Measurements from ENCODE around the gene PCDHB14.
"Not testable (repeated sequence)": the region's sequence is repeated elsewhere in the genome, so short reads cannot be mapped to it uniquely, and the experiment has no call there.

The PCDHB14 gene

DNA sequence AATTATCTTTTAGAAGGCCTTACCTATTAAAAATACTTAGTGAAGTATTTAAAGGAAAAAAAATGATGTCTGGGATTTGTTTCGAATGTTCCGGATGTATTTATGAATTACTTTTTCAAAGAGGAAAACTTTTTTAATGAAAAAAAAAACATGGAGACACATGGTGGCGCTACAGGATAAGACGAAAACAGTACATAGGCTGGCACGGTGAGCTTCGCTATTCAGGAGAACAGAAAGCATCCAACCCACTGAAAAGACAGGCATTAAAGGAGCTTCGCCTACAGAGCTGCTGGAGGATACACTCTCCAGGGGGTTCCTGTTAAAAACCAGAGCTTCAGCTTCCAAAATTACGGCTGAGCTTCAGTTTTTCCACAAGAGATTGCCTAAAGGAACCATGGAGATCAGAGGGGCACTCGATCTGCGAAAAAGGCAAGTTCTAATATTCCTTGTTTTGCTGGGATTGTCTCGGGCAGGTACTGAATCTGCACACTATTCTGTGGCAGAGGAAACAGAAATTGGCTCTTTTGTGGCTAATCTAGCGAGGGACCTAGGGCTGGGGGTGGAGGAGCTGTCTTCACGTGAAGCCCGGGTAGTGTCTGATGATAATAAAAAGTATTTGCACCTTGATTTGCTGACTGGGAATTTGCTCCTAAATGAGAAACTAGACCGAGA lies at the start of gene PCDHB14:
TSS of gene PCDHB14 (plus strand) at position 232 of the 672 bp plus-strand sequence. CDS start at position 395, 163 bp downstream.
- DNase-seq = no peak

- not testable (repeated sequence) for DNase-seq
Observed at GRCh38 chr5:141174291-141175104, 48.6 kb upstream of the PCDHB14 start.

GRCh38 chr5:141175933-141176332 lies 47.2 kb upstream of the PCDHB14 start:
- DNase-seq = no peak

DNA sequence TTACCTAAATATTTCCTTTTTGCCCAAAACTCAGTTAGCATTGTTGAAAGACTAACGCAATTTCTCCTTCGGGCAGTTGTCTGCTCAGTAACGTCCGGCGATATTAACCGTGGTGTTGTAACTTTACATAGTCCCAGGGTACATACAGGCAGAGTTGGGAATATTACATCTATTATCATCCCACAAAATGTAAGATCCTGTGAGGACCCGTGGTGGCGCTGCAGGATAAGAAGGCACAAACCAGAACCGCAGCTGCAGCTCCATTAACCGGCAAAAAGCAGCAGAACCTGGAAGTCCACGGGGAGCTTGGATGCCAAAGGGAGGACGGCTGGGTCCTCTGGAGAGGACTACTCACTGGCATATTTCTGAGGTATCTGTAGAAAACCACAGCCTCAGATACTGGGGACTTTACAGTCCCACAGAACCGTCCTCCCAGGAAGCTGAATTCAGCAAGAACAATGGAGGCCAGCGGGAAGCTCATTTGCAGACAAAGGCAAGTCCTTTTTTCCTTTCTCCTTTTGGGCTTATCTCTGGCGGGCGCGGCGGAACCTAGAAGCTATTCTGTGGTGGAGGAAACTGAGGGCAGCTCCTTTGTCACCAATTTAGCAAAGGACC lies 45.5 kb upstream of the PCDHB14 start, which contains the start of gene PCDHB8:
TSS of gene PCDHB8 (plus strand) at position 214 of the 615 bp plus-strand sequence. CDS start at position 459, 245 bp downstream.
- not testable (repeated sequence) for DNase-seq

- not testable (repeated sequence) for DNase-seq
Observed at GRCh38 chr5:141179371-141179770, 43.8 kb upstream of the PCDHB14 start.

GRCh38 chr5:141179876-141180275 lies 43.3 kb upstream of the PCDHB14 start:
- DNase-seq = not testable (repeated sequence)

DNA sequence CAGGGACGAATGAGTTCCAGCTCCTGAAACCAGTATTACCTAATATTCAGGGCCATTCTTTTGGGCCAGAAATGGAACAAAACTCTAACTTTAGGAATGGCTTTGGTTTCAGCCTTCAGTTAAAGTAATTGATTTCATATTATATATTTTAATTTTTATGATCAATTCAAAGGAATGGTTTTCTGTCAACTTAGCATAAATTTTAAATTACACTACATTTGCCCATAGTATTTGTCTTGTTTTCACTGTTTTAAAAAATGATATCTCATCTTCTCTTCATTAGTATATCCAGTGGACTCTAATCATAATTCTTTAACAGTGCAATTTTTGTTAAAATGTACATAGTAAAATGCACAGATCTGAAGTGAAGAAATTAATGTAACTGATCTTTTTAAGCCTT lies 42.8 kb upstream of the PCDHB14 start:
- no peak for DNase-seq

DNA sequence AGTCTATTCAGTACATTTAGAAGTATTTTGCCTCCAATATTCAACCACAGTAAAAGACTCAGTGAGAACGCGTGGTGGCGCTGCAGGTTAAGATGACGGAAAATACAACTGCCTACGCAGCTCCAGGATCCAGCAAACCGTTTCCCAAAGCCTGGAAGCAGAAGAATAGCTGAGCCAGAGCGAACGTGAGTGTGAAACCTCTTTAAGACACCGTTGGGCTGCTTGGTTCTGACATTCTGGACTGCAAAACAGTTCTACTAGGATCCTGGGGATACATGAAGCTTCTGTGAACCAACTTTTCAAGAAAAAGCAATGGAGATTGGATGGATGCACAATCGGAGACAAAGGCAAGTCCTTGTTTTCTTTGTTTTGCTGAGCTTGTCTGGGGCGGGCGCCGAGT lies 40.9 kb upstream of the PCDHB14 start, which contains the start of gene PCDHB16:
TSS of gene PCDHB16 (plus strand) at position 140 of the 400 bp plus-strand sequence. CDS start at position 313, 173 bp downstream.
- no peak for DNase-seq

- not testable (repeated sequence) for DNase-seq
Observed at GRCh38 chr5:141184117-141184855, 38.9 kb upstream of the PCDHB14 start.

- peak; percentile 55 for DNase-seq
Observed at GRCh38 chr5:141186897-141187512, 36.1 kb upstream of the PCDHB14 start, which contains the start of gene PCDHB9. Gene PCDHB9, plus strand, starts transcription at chr5:141187161. Its CDS starts 158 bp downstream, at chr5:141187319.

GRCh38 chr5:141188682-141189081 lies 34.5 kb upstream of the PCDHB14 start:
- not testable (repeated sequence) for DNase-seq

GRCh38 chr5:141189131-141189530 lies 34.0 kb upstream of the PCDHB14 start:
- not testable (repeated sequence) for DNase-seq

DNA sequence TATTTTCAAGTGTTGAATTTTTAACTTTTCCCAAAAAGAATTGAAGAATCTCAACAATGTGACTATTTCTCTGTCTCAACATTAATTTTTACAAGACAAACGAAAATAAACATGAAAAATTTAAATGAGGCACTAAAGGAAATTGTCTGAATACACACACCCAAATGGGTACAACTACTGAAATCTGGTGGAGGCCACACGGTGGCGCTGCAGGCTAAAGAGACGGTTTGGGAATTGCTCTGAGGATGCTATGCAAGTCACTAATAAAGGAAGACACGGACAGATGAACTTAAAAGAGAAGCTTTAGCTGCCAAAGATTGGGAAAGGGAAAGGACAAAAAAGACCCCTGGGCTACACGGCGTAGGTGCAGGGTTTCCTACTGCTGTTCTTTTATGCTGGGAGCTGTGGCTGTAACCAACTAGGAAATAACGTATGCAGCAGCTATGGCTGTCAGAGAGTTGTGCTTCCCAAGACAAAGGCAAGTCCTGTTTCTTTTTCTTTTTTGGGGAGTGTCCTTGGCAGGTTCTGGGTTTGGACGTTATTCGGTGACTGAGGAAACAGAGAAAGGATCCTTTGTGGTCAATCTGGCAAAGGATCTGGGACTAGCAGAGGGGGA lies 30.9 kb upstream of the PCDHB14 start, which contains the start of gene PCDHB10:
TSS of gene PCDHB10 (plus strand) at position 244 of the 616 bp plus-strand sequence. CDS start at position 444, 200 bp downstream.
- DNase-seq = no peak

DNA sequence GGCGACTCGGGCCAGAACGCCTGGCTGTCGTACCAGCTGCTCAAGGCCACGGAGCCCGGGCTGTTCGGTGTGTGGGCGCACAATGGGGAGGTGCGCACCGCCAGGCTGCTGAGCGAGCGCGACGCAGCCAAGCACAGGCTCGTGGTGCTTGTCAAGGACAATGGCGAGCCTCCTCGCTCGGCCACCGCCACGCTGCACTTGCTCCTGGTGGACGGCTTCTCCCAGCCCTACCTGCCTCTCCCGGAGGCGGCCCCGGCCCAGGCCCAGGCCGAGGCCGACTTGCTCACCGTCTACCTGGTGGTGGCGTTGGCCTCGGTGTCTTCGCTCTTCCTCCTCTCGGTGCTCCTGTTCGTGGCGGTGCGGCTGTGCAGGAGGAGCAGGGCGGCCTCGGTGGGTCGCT lies 28.8 kb upstream of the PCDHB14 start:
- not testable (repeated sequence) for DNase-seq

DNA sequence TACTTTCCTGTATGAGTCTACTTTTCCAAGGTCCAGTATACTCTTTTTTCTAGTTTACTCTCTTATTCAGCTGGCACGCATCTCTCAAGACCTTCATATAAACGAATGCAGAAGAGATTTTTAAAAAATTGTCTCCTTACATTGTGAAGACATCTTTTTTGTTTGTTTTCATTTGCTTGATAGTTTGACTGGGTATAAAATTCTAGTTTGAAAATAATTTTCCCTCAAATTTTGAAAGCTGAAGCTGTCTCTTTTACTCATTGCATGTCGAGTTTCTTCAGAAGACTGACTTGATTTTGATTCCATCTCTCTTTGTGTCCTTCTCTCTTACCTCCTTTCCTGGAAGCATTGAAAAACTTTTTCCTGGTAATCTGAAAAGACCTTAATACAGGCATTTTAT lies 26.8 kb upstream of the PCDHB14 start:
- DNase-seq = no peak

- no peak for DNase-seq
Observed at GRCh38 chr5:141199359-141200235, 23.5 kb upstream of the PCDHB14 start, which contains the start of gene PCDHB11. Gene PCDHB11, plus strand, starts transcription at chr5:141199627. Its CDS starts 148 bp downstream, at chr5:141199775.

DNA sequence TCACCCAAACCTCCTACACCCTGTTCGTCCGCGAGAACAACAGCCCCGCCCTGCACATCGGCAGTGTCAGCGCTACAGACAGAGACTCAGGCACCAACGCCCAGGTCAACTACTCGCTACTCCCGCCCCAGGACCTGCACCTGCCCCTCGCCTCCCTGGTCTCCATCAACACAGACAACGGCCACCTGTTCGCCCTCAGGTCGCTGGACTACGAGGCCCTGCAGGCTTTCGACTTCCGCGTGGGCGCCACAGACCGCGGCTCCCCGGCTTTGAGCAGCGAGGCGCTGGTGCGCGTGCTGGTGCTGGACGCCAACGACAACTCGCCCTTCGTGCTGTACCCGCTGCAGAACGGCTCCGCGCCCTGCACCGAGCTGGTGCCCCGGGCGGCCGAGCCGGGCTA lies 22.0 kb upstream of the PCDHB14 start:
- not testable (repeated sequence) for DNase-seq

GRCh38 chr5:141201646-141202045 lies 21.5 kb upstream of the PCDHB14 start:
- DNase-seq = not testable (repeated sequence)

- DNase-seq = no peak
Observed at GRCh38 chr5:141208478-141208877, 14.7 kb upstream of the PCDHB14 start, which contains the start of gene PCDHB12. Gene PCDHB12, plus strand, starts transcription at chr5:141208719. Its CDS starts 189 bp downstream, at chr5:141208908.

GRCh38 chr5:141210281-141210680 lies 12.9 kb upstream of the PCDHB14 start:
- not testable (repeated sequence) for DNase-seq

Data from NCI-H524 treated with DMSO at 0.1 percent for 48 hours (cell line).